ENCODE measurements around the gene L1CAM. TPM values are rescaled to one million over a fixed set of nuclear protein-coding genes. Genes with fewer than 3 reads are reported as not detected.

The L1CAM gene
- total and polyA plus RNA-seq, 11 donors = 0.99 to 11.0 (median 2.4) TPM

DNA sequence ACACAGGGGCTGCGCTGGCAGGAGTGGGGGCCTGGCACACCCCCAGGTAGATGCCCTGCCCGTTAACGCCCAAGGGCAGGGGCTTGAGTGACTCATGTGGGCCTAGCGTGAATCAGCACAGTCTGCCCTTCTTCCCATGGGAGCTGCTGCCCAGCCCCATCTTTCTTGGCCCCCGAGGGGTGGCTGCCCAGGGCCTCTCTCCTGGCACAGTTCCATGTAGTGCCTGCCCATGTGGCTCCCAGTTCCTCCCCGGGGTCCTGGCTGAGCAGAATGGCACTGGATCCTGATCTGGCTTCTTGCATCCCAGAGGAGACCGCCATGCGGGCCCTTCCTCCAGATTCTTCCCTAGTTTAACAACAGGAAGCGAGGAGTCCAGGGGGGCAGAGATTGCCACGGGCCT lies 16.4 kb upstream of the L1CAM start:
- intact Hi-C loops (cut with DNase I) = loop anchor here in 3 of 10 donors (5.0 to 10.0 kb wide), 2 partner anchors 68 to 75 kb away; partner anchors contain the start of gene PDZD4 (in 2 of the 3)
- Histone ChIP-seq H3K27ac (no peak overlapping the region), H3K36me3 (no peaks in the 10 kb centered on the region), H3K9me3 (peaks cover 0 to 6% (median 0%) of the 10 kb centered on the region in 12 donors), H3K27me3 (peaks cover 0 to 28% (median 0%) of the 10 kb centered on the region in 9 donors), H3K4me3 (no peak overlapping the region), H3K4me1 (peaks cover 0 to 32% (median 6%) of the 10 kb centered on the region in 12 donors)
- TF ChIP-seq, protein P1, sequence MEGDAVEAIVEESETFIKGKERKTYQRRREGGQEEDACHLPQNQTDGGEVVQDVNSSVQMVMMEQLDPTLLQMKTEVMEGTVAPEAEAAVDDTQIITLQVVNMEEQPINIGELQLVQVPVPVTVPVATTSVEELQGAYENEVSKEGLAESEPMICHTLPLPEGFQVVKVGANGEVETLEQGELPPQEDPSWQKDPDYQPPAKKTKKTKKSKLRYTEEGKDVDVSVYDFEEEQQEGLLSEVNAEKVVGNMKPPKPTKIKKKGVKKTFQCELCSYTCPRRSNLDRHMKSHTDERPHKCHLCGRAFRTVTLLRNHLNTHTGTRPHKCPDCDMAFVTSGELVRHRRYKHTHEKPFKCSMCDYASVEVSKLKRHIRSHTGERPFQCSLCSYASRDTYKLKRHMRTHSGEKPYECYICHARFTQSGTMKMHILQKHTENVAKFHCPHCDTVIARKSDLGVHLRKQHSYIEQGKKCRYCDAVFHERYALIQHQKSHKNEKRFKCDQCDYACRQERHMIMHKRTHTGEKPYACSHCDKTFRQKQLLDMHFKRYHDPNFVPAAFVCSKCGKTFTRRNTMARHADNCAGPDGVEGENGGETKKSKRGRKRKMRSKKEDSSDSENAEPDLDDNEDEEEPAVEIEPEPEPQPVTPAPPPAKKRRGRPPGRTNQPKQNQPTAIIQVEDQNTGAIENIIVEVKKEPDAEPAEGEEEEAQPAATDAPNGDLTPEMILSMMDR (IDR thresholded peaks at IDR 0.05) = no peak
- no peak for TF ChIP-seq POLR2A (IDR thresholded peaks at IDR 0.05)
- no peak for ATAC-seq
- 62 to 67% (median 66%) methylated on average over 5 to 10 of the region's 10 CpGs for WGBS, 4 donors
- DNase-seq = no peak

DNA sequence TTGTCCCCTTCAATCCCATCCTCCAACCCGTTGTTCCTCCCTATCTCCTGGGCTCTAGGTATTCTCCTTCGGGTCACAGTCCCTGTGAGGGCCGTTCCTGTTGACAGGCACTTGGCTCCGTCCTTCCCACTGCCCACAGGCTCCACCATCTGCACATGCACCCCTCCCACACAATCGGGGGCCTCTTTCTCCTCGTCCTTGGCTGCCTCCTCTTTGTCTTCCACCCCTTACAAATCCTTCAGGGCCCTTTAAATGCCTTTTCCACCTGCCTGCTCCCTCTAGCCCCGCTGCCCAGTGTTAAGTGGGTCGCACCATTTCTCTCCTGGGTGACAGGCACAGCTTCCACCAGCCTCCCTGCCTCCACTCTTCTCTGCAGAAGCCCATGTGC lies 15.8 kb upstream of the L1CAM start:
- peaks cover 0 to 27% (median 0%) of the 10 kb centered on the region in 9 donors for H3K27me3 ChIP-seq
- intact Hi-C loops (cut with DNase I) = loop anchor here in 3 of 10 donors (5.0 to 10.0 kb wide), 2 partner anchors 67 to 74 kb away; partner anchors contain the start of gene PDZD4 (in 2 of the 3)

DNA sequence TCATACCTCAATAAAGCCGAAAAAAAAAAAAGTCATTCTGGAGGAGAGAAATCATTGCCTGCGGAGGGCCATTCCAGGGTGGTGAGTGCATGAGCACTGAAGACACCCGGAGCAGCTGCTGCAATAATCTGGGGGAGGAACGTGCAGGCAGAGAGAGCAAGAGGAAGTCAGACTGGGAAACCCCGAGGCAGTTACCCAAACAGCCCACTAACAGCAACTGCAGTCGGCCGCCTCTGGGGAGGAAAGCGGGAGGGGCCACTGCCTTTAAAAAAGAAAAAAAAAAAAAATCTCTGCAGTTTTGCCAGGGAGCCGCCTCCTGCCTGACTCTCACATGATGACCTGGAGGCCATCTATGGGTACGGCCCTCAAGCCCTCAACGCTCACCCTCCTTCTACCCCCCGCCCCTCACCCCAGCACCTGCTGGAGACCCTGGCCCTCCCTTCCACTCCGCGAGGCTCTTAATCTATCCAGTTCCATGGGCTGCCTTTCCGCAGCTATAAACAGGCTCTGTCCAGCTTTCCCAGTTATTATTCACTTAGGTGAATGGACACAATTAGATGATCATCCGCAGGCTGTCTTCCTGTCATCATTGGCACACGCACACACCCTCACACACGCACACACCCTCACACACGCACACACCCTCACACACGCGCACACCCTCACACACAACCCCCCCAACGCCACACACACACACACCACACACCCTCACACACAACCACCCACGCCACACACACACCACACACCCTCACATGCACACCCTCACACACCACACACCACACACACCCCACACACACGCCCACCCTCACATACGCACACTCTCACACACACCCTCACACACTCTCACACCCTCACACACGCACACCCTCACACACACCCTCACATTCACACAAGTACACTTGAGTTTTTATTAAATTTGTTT lies 15.1 kb upstream of the L1CAM start:
- Histone ChIP-seq H3K36me3 (no peaks in the 10 kb centered on the region), H3K4me3 (no peak overlapping the region), H3K4me1 (peaks cover 0 to 32% (median 6%) of the 10 kb centered on the region in 12 donors), H3K27ac (peak overlapping the region in 4 of 12 donors; percentile 11 to 64 (median 18)), H3K27me3 (peaks cover 0 to 20% (median 0%) of the 10 kb centered on the region in 9 donors), H3K9me3 (peaks cover 0 to 6% (median 0%) of the 10 kb centered on the region in 12 donors)
- 27 to 48% (median 39%) methylated on average over 26 of the region's 26 CpGs for WGBS, 4 donors
- DNase-seq = peak in 4 of 5 donors; percentile 54 to 74 (median 60)
- ATAC-seq = peak in 3 of 4 donors; percentile 53 to 64 (median 56)
- TF ChIP-seq, protein P1 (IDR thresholded peaks at IDR 0.05) = no peak
- TF ChIP-seq POLR2A (IDR thresholded peaks at IDR 0.05) = no peak
- intact Hi-C loops (cut with DNase I) = loop anchor here in 3 of 10 donors (5.0 to 10.0 kb wide), 2 partner anchors 66 to 74 kb away; partner anchors contain the start of gene PDZD4 (in 2 of the 3)

More for the DNA sequence above, 15.8 kb upstream of the L1CAM start:
- DNase-seq (no peak), ATAC-seq (no peak)
- H3K4me1 ChIP-seq = peaks cover 0 to 32% (median 6%) of the 10 kb centered on the region in 12 donors
- H3K4me3 ChIP-seq = no peak overlapping the region
- H3K36me3 ChIP-seq = no peaks in the 10 kb centered on the region
- WGBS, 4 donors = 36 to 61% (median 46%) methylated on average over 8 of the region's 8 CpGs
- TF ChIP-seq, protein P1 (IDR thresholded peaks at IDR 0.05) = no peak
- no peak for TF ChIP-seq POLR2A (IDR thresholded peaks at IDR 0.05)
- H3K9me3 ChIP-seq = peaks cover 0 to 6% (median 0%) of the 10 kb centered on the region in 12 donors
- peak overlapping the region in 1 of 12 donors; percentile 17 for H3K27ac ChIP-seq

DNA sequence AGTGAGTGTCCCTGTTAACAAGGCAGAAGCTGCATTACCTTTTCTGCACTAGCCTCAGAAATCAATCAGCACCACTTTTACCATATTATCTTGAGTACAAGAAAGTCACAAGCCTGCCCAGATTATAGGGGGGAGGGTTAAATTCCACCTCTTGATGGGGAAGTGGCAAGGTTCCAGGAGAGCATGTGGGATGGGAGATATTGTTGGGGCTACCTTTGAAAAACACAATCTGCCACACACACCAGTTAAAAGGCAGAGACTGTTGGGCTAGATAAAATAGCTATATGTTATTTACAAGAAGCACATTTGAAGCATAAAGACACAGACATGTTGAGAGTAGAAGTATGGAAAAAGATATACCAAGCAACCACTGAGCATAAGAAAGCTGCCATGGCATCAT lies 11.9 kb upstream of the L1CAM start:
- intact Hi-C loops (cut with DNase I) = no loop called here
- peaks cover 0 to 16% (median 0%) of the 10 kb centered on the region in 12 donors for H3K9me3 ChIP-seq

More for the DNA sequence above, 11.9 kb upstream of the L1CAM start:
- Histone ChIP-seq H3K27me3 (peaks cover 0 to 33% (median 0%) of the 10 kb centered on the region in 9 donors), H3K27ac (no peak overlapping the region), H3K4me3 (no peak overlapping the region), H3K4me1 (peaks cover 0 to 20% (median 5%) of the 10 kb centered on the region in 12 donors), H3K36me3 (no peaks in the 10 kb centered on the region)
- TF ChIP-seq POLR2A (IDR thresholded peaks at IDR 0.05) = no peak
- TF ChIP-seq, protein P1 (IDR thresholded peaks at IDR 0.05) = no peak
- ATAC-seq (no peak), DNase-seq (no peak)
